ENCODE measurements around the gene TENM4.

The TENM4 gene

GRCh38 chr11:79160791-79161403 lies 279.9 kb downstream of the TENM4 start:
- DNase-seq, result no peak

GRCh38 chr11:79159657-79160450 lies 281.0 kb downstream of the TENM4 start:
- no peak for DNase-seq

- no peak for DNase-seq
Measured at GRCh38 chr11:79157738-79158137, 283.1 kb downstream of the TENM4 start.

GRCh38 chr11:79156031-79156430 lies 284.8 kb downstream of the TENM4 start:
- DNase-seq, result no peak

GRCh38 chr11:79155237-79155636 lies 285.6 kb downstream of the TENM4 start:
- DNase-seq, result no peak

GRCh38 chr11:79152511-79152910 lies 288.3 kb downstream of the TENM4 start:
- DNase-seq, result no peak

- DNase-seq, result no peak
Measured at GRCh38 chr11:79151396-79151795, 289.4 kb downstream of the TENM4 start.

- no peak for DNase-seq
Measured at GRCh38 chr11:79150966-79151365, 289.9 kb downstream of the TENM4 start.

GRCh38 chr11:79150320-79150719 lies 290.5 kb downstream of the TENM4 start:
- peak; percentile 71 for DNase-seq

- no peak for DNase-seq
Measured at GRCh38 chr11:79147731-79148130, 293.1 kb downstream of the TENM4 start.

GRCh38 chr11:79147011-79147410 lies 293.8 kb downstream of the TENM4 start:
- no peak for DNase-seq

- DNase-seq, result no peak
Measured at GRCh38 chr11:79139900-79140299, 300.9 kb downstream of the TENM4 start.

- DNase-seq, result no peak
Measured at GRCh38 chr11:79129702-79130101, 311.1 kb downstream of the TENM4 start.

- no peak for DNase-seq
Measured at GRCh38 chr11:79128291-79128690, 312.5 kb downstream of the TENM4 start.

- no peak for DNase-seq
Measured at GRCh38 chr11:79122759-79123158, 318.1 kb downstream of the TENM4 start.

GRCh38 chr11:79121351-79121750 lies 319.5 kb downstream of the TENM4 start:
- no peak for DNase-seq

GRCh38 chr11:79119491-79120284 lies 321.1 kb downstream of the TENM4 start:
- DNase-seq, result no peak

GRCh38 chr11:79117488-79117887 lies 323.3 kb downstream of the TENM4 start:
- DNase-seq, result no peak

GRCh38 chr11:79116600-79116999 lies 324.2 kb downstream of the TENM4 start:
- DNase-seq, result no peak

- DNase-seq, result no peak
Measured at GRCh38 chr11:79113054-79113690, 327.7 kb downstream of the TENM4 start.

- DNase-seq, result no peak
Measured at GRCh38 chr11:79110796-79111195, 330.0 kb downstream of the TENM4 start.

GRCh38 chr11:79110321-79110720 lies 330.5 kb downstream of the TENM4 start:
- no peak for DNase-seq

GRCh38 chr11:79108851-79109250 lies 332.0 kb downstream of the TENM4 start:
- no peak for DNase-seq
